CD4-positive, alpha-beta T cell treated with Interleukin-4 for 4 hours (primary cell): ENCODE measurements around the gene SLC16A6.
A peak's percentile ranks its signal among the peaks of the same experiment; 100 is the strongest.
"Not testable (repeated sequence)": the region's sequence is repeated elsewhere in the genome, so short reads cannot be mapped to it uniquely, and the experiment has no call there.

Experiments used
- DNase-seq: peaks from one replicate; pipeline ENCODE4 v3.0.0-alpha.2; 2020

SLC16A6 gene, protein sequence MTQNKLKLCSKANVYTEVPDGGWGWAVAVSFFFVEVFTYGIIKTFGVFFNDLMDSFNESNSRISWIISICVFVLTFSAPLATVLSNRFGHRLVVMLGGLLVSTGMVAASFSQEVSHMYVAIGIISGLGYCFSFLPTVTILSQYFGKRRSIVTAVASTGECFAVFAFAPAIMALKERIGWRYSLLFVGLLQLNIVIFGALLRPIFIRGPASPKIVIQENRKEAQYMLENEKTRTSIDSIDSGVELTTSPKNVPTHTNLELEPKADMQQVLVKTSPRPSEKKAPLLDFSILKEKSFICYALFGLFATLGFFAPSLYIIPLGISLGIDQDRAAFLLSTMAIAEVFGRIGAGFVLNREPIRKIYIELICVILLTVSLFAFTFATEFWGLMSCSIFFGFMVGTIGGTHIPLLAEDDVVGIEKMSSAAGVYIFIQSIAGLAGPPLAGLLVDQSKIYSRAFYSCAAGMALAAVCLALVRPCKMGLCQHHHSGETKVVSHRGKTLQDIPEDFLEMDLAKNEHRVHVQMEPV

DNA sequence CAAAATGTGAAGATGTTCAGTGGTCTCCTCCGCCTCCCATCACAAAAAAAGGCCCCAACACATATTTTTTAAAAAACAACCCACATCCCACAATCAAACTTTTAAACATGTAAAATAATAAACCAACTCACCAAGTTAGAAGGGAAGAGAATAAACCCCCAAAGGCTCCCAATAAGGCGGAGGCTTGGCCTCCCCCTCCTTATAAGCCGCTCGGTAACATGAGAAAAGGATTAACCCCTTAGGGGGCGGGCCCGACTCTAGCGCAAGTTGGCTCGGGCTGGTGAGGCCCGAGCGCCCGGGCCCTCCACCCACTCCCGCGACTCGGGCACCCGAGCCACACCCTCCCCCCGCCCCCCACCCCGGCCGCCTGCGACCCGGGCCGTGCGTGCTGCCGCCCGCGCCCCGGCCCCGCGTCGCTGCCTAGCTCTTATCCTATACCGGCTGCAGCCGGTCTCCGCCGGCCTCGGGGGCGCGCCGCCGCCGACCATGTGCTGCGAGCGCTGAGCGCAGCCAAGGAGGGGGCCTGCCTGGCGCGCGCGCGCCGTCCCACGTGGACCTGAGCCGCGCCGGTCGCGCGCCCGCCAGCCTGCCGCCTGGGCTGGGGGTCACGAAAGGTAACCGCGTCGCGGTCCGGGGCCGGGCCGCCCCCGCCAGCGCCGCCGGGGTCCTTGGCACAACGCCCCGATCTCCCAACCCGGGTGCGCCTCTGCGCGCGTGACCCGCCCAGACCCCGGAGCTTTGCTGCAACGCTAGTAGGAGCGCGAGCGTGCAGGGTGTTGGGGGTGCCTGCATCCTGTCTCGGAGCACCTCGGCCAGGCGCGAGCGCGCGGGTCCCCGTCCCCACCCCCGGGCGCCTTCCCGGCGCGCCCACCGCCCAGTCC is at the start of gene SLC16A6, which contains the start of gene ARSG:
Gene SLC16A6 (minus strand): TSS at position 173 of the 881 bp plus-strand sequence. CDS start 12,807 bp downstream, outside the sequence.
Gene ARSG (plus strand): TSS at position 541 of the 881 bp plus-strand sequence. CDS start 15,999 bp downstream, outside the sequence.
- peak; percentile 80 for DNase-seq

DNA sequence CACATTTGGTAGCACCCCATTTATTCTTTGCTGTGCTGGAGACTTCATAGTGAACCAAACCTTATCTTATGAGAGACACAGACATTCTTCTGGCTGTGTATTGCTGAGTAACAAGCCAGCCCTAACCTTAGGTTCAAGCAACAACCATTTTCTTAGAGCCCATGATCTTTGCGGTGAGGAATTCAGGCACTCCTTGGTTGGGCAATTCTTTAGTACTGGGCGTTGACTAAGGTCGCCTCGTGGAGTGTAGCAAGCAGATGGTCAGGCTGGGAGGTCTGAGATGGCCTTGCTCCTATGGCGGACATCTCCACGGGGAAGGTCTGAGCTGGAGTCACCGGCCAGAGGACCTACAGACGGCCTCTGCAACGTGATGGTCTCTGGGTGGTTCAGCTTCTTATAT is 43.5 kb upstream of the SLC16A6 start:
- DNase-seq, result no peak

DNA sequence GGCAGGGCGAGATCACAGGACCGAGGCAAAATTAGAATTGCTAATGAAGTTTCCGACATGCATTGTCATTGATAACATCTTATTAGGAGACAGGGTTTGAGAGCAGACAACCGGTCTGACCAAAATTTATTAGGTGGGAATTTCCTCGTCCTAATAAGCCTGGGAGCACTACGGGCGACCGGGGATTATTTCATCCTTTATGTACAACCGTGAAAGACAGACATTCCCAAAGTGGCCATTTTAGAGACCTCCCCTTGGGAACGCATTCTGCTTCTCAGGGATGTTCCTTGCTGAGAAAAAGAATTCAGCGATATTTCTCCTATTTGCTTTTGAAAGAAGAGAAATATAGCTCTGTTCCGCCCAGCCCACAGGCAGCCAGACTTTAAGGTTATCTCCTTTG is 41.0 kb upstream of the SLC16A6 start:
- DNase-seq, result not testable (repeated sequence)

DNA sequence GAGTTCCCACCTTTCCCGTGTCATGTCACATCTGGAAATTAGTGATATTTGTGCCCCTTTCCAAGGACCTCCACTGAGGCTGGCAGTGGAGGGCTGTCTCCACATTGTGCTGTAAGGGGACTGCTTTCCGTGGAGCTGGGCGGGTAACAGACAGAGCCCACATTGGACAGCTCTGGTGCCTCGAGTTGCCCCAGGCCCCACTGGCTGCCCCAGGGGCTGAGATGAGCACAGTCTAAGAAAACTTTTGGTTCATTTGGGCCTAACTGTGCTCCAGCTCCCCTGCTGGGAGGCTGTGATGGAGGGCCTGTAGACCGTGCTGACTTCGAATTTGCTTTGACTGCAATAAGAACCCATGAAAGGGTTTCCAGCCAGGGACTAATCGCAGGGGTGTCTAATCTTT is 38.4 kb upstream of the SLC16A6 start:
- DNase-seq, result no peak

DNA sequence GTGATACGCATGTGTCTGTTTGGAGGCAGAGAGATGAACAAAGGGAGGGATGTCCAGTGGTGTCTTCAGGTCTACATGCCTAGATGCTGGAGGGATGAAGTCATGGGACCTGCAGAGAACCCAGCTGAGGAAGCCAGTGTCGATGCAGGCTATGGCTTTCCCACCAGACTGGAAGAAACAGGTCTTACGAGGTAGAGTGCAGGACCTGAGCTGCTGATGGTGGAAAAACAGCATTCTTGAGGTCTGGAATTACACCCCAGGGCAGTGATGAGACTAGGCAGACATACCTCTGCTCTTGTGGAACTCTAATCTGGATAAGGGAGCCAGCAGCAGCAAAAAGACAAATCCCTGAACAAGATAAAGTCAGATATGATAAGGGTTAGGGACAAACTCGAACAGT is 37.7 kb upstream of the SLC16A6 start:
- DNase-seq, result no peak

DNA sequence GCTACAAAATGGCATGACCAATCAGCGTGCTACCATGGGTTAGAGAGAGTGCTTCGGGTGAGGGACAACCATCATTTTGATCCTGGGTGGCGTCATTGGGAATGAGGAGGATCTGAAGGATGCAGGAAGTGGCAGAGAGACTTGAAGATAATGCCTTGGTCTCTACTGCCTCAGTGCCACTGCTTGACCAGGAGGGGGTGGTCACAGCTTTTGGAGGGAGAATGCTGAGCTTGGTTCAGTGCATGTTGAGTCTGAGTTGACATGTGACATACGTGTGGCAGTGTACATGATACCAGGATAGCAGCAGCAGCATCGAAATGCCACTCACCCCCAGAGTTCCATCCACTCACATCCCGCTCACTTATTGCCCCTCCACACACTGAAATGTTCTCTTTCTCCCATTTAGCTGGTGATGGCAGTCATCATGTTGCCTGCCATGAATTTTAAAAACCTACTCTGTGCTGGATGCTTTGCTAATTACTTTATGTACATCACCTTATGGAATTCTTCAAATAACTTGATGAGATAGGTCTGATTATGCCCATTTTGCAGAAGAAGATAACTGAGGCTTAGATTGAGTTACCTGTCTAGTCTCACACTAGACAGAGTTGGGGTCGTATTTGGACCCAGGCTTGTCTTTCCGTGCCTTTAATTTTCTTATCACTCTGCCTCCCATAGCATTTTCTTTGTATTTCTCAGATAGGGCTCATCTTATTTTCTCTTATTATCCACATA is 37.1 kb upstream of the SLC16A6 start:
- DNase-seq, result no peak

DNA sequence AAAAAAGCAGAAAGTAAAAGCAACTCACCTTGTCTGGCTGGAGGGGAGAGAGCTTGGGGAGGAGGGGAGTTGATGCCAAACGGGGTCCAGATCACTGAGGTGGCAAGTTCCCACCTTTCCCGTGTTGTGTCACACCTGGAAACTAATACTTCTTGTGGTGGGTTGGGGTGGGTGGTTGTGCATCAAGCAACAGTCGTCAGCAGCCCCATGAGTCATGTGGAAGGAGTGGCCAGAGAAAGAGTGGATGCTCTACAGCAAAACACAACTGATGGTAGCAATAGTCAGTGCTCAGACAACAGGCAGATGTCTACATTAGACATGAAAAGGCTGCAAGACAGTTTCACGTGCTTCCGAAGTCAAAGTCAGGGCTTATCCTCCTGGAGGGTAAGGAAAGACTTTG is 35.8 kb upstream of the SLC16A6 start:
- DNase-seq, result no peak

DNA sequence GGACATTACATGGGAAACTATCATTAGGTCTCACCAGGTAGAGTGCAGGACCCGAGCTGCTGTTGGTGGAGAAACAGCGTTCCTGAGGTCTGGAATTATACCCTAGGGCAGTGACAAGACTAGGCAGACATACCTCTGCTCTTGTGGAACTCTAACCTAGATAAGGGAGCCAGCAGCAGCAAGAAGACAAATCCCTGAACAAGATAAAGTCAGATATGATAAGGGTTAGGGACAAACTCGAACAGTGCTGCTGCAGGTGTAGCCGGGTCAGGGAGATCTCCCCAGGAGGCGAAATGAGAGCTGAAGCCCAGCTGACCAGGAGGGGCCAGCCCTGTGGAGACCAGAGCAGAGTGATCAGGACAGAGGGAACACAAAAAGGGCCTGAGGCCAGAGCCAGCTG is 35.0 kb upstream of the SLC16A6 start:
- DNase-seq, result no peak

DNA sequence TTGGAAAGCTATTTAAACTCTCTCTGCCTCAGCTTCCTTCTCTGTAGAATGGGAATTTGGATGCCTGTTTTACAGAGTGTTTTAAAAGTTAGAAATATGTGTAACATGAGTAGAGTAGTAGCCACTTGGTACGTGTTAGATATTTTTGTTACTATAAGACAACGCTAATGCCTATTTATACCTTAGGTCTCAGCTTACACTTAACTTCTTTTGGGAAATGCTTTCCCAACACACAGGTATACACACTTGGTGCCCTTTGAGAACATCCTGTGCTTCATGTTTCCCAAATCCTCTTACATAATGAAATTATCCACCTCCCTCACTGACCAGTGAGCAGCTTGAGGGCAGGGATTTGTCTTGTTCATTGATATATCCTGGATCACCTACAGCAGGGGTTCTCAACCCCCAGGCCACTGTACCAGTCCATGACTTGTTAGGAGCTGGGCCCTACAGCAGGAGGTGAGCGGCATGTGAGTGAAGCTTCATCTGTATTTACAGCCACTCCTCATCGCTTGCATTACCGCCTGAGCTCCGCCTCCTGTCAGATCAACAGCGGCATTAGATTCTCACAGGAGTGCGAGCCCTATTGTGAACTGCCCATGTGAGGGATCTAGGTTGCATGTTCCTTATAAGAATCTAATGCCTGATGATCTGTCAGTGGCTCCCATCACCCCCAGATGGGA is 33.9 kb upstream of the SLC16A6 start:
- no peak for DNase-seq

DNA sequence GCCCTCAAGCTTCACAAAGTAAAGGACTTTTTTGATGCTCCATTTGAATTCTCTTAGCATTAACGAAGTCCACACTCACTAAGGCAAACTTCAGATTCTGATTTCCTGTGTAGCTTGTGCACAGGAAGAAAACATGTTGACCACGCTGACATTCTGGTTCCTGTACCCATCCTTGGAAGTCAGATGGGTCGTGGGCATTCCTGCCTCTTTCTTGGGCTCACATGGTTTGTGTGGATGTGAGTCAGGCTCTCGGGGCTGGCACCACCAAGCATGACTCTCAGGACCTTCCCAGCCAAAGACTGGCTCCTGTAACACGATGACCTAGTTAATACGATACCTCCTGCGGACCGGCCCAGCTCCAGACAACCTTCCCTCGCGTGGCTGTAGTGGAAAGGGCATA is 33.2 kb upstream of the SLC16A6 start:
- DNase-seq, result no peak

DNA sequence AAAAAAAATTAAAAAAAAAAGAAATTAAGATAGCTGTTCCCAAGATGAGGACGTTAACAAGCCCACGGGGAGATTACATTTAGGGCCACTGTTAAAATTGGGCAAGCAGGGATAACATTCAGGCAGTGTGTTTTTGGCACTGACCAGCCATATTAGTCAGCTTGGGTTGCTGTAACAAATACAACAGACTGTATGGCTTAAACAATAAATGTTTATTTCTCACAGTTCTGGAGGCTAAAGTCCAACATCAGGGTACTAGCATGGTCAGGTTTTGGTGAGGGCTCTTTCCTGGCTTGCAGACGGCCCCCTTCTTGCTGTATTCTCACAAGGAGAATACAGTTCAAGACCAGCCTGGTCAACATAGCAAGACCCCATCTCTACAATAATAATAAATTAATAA is 31.7 kb upstream of the SLC16A6 start:
- no peak for DNase-seq

DNA sequence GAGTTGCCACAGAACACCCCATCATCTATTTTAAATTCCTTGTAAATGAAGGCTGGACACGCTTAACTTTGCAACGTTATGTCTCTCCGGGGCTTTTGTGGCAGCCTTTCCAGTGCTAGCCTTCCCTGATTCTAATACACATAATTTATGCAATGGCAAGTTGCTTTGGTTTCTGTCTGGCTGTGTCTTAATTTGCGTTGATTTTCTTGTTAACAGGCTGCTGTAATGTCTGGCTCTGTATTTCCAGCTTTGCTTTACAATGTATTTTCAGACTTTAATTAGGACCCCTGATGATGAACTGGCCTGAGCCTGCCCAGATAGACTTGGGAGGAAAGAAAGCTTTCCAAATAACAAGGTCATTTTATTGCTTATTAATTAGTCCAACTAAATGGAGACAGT is 30.6 kb upstream of the SLC16A6 start:
- DNase-seq, result no peak

DNA sequence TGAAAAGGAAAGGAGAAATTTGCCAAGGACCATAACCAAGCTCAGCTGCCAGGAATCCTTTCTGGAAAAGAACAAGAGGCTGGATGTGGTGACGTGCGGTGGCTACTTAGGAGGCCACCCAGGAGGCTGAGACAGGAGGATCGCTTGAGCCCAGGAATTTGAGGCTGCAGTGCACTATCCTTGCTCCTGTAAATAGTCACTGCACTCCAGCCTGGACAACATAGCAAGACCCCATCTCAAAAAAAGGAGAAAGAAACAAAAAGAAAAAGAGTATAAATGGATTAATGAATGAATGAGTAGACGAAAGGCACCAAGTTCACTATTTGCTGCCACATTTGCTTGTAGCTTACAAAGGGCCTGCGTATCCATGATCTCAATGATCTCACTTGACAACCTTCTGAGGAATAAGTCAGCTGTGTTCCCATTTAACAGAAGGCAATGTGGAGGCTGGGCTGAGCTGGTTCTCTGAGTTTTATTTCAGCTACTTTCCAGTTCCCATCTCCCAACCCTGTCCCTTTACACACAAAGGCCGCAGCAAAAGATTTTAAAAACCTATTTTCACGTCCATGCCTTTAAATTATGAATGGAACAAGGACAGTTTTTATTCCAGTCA is 30.1 kb upstream of the SLC16A6 start:
- DNase-seq, result no peak

DNA sequence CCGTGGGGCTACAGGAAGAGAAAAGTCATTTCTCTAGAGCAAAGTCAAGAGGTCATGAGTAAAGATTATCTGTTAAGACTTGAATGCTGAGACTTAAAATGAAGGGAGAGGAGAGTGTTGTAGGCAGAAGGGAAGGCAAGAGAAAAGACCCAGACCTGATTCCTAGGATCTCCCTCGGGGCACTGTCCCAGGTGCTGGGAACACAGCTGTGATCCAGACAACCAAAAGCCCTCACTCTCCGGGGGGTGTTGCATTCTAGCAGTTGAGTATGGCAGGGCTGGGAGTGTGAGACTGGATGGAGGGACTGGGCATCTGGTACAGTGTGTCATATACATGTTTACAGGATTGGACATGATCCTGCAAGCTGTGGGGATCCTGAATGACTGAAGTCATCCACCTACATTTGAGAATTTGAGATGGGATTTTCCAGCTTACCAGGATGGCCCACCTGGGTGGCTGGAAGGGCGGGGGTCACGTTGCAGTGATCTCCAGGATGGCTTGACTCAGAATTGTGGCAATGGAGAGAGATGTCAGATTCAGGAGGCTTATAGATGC is 29.5 kb upstream of the SLC16A6 start:
- DNase-seq, result no peak

DNA sequence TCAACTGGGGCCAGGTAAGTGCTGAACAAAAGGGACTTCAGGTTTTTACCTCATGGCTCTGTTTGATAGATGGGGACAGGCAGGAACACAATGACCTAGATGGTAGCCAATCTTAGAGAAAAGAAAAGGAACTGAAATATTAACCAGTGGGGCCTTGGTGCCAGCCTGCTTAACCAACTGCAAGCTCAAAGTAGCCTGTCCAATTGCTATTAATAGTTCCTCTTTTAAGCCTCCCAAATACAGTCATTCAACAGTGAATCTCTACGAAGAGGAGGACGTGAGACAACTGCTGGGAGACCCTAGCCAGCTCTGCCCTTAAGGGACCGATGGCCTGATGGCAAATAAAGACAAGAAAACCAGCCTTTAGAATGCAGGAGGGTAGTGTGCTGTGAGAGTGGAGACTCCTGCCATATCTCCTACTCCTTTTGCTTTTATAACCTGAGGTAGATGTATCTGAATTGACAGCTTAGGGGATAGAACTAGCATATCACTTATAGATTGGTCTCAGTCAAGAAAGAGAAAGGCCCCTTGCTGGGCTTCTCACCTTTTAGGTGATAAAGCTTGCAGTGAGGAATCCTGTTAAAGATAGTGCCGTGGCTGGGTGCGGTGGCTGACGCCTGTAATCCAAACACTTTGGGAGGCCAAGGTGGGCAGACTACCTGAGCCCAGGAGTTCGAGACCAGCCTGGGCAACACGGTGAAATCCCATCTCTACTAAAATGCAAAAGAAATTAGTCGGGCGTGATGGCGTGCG is 28.7 kb upstream of the SLC16A6 start:
- DNase-seq, result no peak

DNA sequence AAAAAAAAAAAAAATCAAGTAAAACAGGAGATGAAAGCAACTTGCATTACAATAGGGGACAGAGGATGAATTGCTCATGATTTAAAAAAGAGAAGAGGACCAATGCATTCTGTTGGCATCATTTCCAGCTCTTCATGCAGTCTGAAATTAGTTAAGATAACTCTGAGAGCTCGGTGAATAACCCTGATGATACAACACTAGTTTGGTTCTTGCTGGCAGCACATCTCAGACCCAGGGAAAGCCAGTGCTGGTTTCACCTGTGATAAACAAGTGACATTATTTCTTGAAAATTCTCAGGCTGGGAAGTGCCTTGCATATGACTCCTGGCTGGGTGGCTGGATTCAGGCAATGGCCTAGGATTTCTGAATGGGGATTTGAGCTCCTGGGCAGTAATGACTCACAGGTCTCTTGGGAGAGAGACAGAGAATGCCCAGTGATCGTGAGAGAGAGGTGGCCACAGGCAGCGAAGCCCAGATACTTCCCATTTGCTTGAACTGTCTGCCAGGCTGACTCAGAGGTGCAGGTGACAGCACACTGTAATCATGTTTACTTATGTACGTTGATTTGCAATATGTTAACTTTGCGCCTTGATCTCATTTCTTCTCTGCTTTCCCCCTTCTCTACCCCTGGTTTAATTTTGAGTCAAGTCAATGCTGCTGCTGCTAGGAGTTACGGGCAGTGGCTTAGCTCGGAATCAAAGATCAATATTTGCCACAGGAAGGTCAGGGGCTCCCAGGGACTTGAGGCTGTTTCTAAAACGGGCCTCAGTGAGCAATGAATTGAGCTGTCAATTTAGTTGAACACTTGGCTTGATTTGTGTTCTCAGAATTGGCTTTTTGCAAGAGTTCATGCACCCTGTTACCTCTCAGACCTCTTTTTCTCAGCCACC is 27.4 kb upstream of the SLC16A6 start:
- DNase-seq, result no peak

DNA sequence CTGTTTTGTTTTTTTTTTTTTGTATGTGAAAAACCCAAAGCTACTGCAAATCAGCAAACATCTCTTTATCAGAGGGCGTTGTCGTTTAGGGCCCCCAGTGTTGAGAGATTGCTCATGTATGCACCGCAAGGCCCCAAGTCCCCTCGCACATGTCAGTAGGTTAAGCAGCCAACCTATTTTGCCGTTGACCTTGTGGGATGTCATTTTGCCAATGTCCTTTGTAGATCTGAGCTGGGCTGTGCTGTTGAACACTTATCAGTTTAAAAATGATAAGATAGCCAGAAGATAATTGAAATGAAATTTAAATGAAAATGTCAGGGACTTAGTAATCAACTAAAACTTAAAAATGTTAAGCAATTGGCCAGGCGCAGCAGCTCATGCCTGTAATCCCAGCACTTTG is 26.5 kb upstream of the SLC16A6 start:
- DNase-seq, result no peak

DNA sequence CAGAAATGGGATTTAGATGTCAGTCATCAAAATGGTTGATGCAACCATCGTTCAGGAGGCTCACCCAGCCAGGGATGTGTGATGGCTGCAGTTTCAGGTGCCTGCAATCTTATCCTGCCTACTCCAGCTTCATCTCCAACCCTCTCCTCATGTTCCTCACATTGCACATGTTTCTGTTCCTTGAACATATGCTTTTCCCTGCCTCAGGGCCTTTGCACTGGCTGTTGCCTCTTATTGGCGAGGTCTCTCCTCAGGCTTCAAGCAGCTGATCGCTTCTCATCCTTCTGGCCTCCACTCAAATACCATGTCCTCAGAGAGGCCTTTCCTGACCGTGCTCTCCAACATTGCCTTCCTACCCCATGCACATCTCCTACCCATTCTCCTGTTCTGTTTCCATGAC is 25.0 kb upstream of the SLC16A6 start:
- no peak for DNase-seq

DNA sequence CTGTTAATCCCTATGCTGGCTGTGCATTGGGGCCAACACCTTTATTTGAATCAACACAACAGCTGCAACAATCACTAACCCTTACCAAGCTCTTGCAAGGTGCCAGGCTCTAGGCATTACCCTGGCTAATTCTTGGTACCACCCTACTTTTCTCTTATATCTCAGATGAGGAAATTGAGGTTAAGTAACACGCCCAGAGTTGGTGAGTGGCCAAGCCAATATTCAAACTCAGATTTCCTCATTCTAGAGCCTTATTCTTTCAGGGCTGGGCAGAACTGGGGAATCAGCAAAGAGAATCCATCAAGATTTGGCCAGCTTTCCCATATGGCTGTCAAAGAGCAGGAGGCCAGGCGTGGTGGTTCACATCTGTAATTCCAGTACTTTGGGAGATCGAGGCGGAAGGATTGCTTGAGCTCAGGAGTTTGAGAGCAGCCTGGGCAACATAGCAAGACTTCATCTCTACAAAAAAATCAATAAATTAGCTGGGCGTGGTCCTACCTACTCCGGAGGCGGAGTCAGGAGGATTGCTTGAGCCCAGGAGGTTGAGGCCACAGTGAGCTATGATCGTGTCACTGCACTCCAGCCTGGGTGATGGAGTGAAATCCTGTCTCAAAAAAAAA is 24.1 kb upstream of the SLC16A6 start:
- peak; percentile 40 for DNase-seq
